ES-I3 (cell line): ENCODE results near the gene TMEM214.

Experiments used
- H3K36me3 ChIP-seq: 2 replicates; pipeline ENCODE4 v1.6.1; 2013; ENCODE audit warnings: mild to moderate bottlenecking, low read length, control low read depth, moderate library complexity; ENCODE audit not compliant: insufficient read depth
- H3K4me1 ChIP-seq: 2 replicates; pipeline ENCODE4 v1.6.1; 2013; ENCODE audit warnings: mild to moderate bottlenecking, control low read depth, low read length; ENCODE audit not compliant: insufficient read depth
- H3K9ac ChIP-seq: 2 replicates; pipeline ENCODE4 v1.6.1; 2013; ENCODE audit warnings: low read depth, mild to moderate bottlenecking, low read length, moderate library complexity
- H3K9me3 ChIP-seq: 2 replicates; pipeline ENCODE4 v1.6.1; 2013; ENCODE audit warnings: mild to moderate bottlenecking, low read length, moderate library complexity; ENCODE audit not compliant: control insufficient read depth, insufficient read depth

TMEM214 gene

GRCh38 chr2:27019931-27020855, 12.6 kb upstream of the TMEM214 start:
- Histone ChIP-seq H3K9me3 (no peaks in the 10 kb centered on the region), H3K9ac (no peak overlapping the region), H3K36me3 (no peaks in the 10 kb centered on the region), H3K4me1 (peaks cover 6% of the 10 kb centered on the region)

- Histone ChIP-seq H3K9me3 (no peaks in the 10 kb centered on the region), H3K36me3 (no peaks in the 10 kb centered on the region), H3K9ac (no peak overlapping the region), H3K4me1 (no peaks in the 10 kb centered on the region; the same call in 1 of the 2 replicates)
Observed at GRCh38 chr2:27021253-27022049, 11.3 kb upstream of the TMEM214 start.

- no peaks in the 10 kb centered on the region for H3K4me1 ChIP-seq
- no peaks in the 10 kb centered on the region for H3K9me3 ChIP-seq
- no peaks in the 10 kb centered on the region for H3K36me3 ChIP-seq
- no peak overlapping the region for H3K9ac ChIP-seq
Observed at GRCh38 chr2:27023740-27024139, 9.0 kb upstream of the TMEM214 start.

GRCh38 chr2:27024188-27024587, 8.6 kb upstream of the TMEM214 start:
- no peaks in the 10 kb centered on the region for H3K9me3 ChIP-seq
- H3K4me1 ChIP-seq, result no peaks in the 10 kb centered on the region
- no peaks in the 10 kb centered on the region for H3K36me3 ChIP-seq
- H3K9ac ChIP-seq, result no peak overlapping the region

- Histone ChIP-seq H3K9ac (no peak overlapping the region), H3K9me3 (no peaks in the 10 kb centered on the region), H3K4me1 (no peaks in the 10 kb centered on the region), H3K36me3 (no peaks in the 10 kb centered on the region)
Observed at GRCh38 chr2:27024812-27025211, 8.0 kb upstream of the TMEM214 start.

GRCh38 chr2:27025281-27025800, 7.4 kb upstream of the TMEM214 start:
- Histone ChIP-seq H3K4me1 (no peaks in the 10 kb centered on the region), H3K9me3 (no peaks in the 10 kb centered on the region), H3K9ac (no peak overlapping the region), H3K36me3 (no peaks in the 10 kb centered on the region)

- Histone ChIP-seq H3K4me1 (no peaks in the 10 kb centered on the region), H3K9ac (no peak overlapping the region), H3K36me3 (no peaks in the 10 kb centered on the region), H3K9me3 (no peaks in the 10 kb centered on the region)
Observed at GRCh38 chr2:27025861-27026851, 6.6 kb upstream of the TMEM214 start.

GRCh38 chr2:27027211-27027651, 5.5 kb upstream of the TMEM214 start:
- Histone ChIP-seq H3K4me1 (no peaks in the 10 kb centered on the region), H3K9me3 (no peaks in the 10 kb centered on the region), H3K36me3 (no peaks in the 10 kb centered on the region), H3K9ac (no peak overlapping the region)

GRCh38 chr2:27029051-27029450, 3.7 kb upstream of the TMEM214 start:
- no peaks in the 10 kb centered on the region for H3K4me1 ChIP-seq
- H3K36me3 ChIP-seq, result no peaks in the 10 kb centered on the region
- no peak overlapping the region for H3K9ac ChIP-seq
- H3K9me3 ChIP-seq, result no peaks in the 10 kb centered on the region

GRCh38 chr2:27033253-27033852, 588 bp downstream of the TMEM214 start:
- Histone ChIP-seq H3K9ac (peak overlapping the region; percentile 100), H3K36me3 (peaks cover 16% of the 10 kb centered on the region), H3K4me1 (no peaks in the 10 kb centered on the region), H3K9me3 (no peaks in the 10 kb centered on the region)

- H3K36me3 ChIP-seq, result peaks cover 22% of the 10 kb centered on the region
- no peak overlapping the region for H3K9ac ChIP-seq
- no peaks in the 10 kb centered on the region for H3K4me1 ChIP-seq
Observed at GRCh38 chr2:27038012-27038411, 5.2 kb downstream of the TMEM214 start.

GRCh38 chr2:27038631-27039339, 6.0 kb downstream of the TMEM214 start:
- H3K4me1 ChIP-seq, result no peaks in the 10 kb centered on the region
- peaks cover 22% of the 10 kb centered on the region for H3K36me3 ChIP-seq
- no peaks in the 10 kb centered on the region for H3K9me3 ChIP-seq
- H3K9ac ChIP-seq, result no peak overlapping the region

More at GRCh38 chr2:27038012-27038411, 5.2 kb downstream of the TMEM214 start:
- no peaks in the 10 kb centered on the region for H3K9me3 ChIP-seq

GRCh38 chr2:27039426-27039825, 6.7 kb downstream of the TMEM214 start:
- peaks cover 22% of the 10 kb centered on the region for H3K36me3 ChIP-seq
- H3K4me1 ChIP-seq, result no peaks in the 10 kb centered on the region
- H3K9ac ChIP-seq, result no peak overlapping the region
- H3K9me3 ChIP-seq, result no peaks in the 10 kb centered on the region
